Measurements from ENCODE around the gene ZPBP2.
"Not testable (repeated sequence)": the region's sequence is repeated elsewhere in the genome, so short reads cannot be mapped to it uniquely, and the experiment has no call there.

ZPBP2 gene

DNA sequence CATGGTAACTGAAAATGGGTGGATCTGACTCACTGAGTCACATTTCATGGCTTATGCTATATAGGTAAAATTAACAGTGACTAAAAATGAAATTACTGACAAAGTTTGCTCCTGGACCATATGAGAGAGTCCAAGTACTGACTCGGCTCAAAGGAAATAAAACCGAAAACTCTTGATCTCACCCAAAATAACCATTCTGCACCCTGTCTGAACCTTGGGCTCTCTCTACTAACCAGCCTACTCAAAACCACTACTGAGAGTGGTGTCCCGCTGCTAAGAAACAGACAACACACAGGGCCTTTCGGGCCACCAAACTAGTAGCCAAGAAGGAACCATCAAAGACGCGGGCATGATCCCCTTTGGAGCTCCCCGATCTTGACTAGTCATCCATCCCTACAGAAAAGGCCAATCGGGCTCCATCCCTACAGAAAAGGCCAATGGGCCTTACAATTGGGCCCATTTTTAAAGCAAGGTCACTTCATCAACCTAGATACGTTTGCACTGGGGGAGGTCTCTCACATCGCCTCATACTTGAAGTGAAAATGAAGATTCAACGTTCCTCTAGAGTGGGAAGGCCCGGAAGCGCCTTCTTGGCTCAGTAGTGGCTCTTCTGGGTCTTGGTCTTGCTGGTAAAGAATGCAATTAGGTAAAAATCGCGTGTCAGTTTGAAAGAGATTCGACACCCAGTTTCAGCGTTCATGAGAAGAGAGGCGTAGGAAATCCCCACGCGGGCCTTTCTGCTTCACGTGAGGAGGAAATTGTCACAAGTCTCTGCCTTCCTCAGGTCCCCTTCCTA lies 720 bp upstream of the ZPBP2 start:
- H3K4me3 ChIP-seq (ENCODE audit: low read length), result peak overlapping the region; percentile 47; the same call in 1 of the 2 replicates

DNA sequence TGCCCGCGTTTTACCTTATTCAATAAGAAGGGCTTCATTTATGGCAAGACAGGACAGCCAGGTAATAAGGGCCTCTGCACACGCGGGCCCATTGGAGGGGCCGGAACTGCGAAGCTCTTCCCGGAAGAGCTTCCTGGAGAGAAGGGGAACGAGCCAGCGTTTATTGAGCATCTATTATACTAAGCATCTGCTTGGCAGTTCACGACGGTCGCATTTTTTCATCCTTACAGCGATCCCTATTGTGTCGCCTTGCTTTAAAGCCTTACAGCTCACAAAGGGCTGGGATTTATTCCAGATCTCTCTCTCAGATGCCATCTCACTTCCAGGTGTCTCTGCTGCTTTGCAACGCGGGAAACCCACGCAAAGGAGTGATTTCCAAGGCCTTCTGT lies 546 bp downstream of the ZPBP2 start:
- peak overlapping the region; percentile 47; the same call in 1 of the 2 replicates for H3K4me3 ChIP-seq (ENCODE audit: low read length)
- TF ChIP-seq ZNF274 (IDR thresholded peaks at IDR 0.05; ENCODE audit: low read depth, low read length), result no peak

More for the DNA sequence above, 720 bp upstream of the ZPBP2 start:
- TF ChIP-seq ZNF274 (IDR thresholded peaks at IDR 0.05; ENCODE audit: low read depth, low read length), result no peak

DNA sequence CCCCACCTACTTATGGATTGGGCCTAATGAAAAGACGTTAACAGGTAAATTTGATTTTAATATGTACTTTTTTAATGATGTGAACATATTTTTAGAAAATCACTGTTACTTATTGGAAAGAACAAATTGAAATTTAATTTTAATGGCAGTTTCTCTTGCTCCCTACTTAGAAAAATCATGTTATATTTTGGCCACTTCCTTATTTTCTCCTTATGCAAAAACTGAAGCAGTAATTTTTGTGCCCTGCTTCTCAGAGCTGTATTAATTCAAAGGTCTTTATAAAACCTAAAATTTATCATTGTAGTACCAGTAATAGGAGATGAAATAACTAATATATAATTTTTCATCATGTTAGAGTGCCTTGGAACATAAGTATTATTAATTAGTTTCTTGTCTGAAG lies 2.8 kb downstream of the ZPBP2 start:
- no peak for TF ChIP-seq ZNF274 (IDR thresholded peaks at IDR 0.05; ENCODE audit: low read depth, low read length)
- H3K4me3 ChIP-seq (ENCODE audit: low read length), result no peak overlapping the region

DNA sequence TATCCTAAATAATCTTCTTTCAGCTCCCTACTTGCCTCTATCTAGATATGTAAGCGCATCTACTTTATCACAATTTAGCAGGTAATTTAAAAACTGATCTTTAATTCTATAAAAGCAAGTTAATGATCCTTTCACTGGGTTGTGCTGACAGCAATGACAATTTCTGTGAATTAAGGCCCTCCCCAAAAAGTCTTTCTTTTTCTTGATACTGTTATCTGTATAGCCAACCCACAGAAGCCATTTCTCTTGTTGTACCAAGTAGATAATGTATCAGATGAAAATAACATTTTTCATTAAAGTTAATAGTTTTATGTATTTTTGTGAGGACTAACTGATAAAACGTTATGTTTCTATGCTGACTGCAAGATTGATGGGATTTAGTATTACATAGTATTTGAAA lies 3.8 kb downstream of the ZPBP2 start:
- no peak for TF ChIP-seq ZNF274 (IDR thresholded peaks at IDR 0.05; ENCODE audit: low read depth, low read length)
- no peak overlapping the region for H3K4me3 ChIP-seq (ENCODE audit: low read length)

DNA sequence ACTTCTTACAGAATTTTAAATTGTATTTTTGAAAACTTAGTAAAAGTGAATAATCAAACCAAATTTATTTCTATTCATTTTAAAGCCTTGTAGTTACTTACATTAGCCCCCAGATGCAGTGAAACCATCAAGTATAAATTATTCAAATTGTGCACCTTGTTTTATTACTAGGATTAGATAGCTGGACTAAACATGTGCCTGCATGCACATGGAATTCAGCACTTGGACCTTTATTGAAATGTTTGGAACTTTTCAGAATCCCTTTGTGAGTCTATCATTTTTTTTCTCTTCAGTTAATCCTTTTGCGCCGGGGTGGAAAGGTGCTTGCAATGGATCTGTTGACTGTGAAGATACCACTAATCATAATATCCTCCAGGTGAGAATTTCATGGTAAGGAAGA lies 4.7 kb downstream of the ZPBP2 start:
- no peak overlapping the region for H3K4me3 ChIP-seq (ENCODE audit: low read length)
- no peak for TF ChIP-seq ZNF274 (IDR thresholded peaks at IDR 0.05; ENCODE audit: low read depth, low read length)

DNA sequence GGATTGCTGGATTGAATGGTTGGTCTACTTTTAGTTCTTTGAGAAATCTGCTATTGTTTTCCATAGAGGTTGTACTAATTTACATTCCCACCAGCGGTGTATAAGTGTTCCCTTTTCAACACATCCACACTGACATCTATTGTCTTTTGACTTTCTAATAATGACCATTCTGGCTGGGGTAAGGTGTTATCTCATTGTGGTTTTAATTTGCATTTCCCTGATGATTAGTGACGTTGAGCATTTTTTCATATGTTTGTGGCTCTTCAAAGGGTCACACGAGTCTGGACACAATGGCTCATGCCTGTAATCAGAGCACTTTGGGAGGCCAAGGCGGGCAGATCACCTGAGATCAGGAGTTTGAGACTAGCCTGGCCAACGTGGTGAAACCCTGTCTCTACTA lies 18.1 kb downstream of the ZPBP2 start:
- not testable (repeated sequence) for H3K4me3 ChIP-seq (ENCODE audit: low read length)

DNA sequence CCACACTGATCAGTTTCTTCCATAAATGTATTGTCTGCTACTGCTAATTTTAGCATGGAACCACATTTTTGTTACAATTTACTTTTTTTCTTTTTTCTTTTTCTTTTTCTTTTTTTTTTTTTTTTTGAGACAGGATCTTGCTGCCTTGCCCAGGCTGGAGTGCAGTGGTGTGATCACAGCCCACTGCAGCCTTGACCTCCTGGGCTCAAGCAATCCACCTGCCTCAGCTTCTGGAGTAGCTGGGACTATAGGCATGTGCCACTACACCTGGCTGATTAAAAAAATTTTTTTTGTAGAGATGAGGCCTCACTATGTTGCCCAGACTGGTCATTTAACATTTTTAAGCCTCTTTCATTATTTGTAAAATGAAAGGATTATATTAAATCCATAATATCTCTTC lies 19.1 kb downstream of the ZPBP2 start:
- no peak for TF ChIP-seq ZNF274 (IDR thresholded peaks at IDR 0.05; ENCODE audit: low read depth, low read length)
- H3K4me3 ChIP-seq (ENCODE audit: low read length), result no peak overlapping the region

DNA sequence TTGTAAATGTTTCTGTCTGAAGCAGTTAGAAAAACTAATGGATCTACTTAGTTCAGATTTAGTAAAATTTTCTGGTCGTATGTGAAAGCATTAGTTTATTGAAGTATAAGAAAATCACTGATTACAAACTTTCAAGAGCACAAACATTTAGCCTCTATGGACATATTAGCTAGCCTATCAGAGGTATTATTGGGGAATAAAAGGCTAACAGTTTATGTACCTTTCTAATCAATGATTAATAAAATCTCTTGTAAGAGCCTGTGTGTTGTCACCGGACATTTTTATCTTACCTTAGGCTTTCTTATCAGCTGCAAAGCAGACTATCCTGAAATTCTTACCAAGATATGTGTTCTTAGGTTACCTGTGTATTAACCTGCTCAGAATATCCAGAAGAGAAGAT lies 21.2 kb downstream of the ZPBP2 start:
- H3K4me3 ChIP-seq (ENCODE audit: low read length), result no peak overlapping the region
- no peak for TF ChIP-seq ZNF274 (IDR thresholded peaks at IDR 0.05; ENCODE audit: low read depth, low read length)

DNA sequence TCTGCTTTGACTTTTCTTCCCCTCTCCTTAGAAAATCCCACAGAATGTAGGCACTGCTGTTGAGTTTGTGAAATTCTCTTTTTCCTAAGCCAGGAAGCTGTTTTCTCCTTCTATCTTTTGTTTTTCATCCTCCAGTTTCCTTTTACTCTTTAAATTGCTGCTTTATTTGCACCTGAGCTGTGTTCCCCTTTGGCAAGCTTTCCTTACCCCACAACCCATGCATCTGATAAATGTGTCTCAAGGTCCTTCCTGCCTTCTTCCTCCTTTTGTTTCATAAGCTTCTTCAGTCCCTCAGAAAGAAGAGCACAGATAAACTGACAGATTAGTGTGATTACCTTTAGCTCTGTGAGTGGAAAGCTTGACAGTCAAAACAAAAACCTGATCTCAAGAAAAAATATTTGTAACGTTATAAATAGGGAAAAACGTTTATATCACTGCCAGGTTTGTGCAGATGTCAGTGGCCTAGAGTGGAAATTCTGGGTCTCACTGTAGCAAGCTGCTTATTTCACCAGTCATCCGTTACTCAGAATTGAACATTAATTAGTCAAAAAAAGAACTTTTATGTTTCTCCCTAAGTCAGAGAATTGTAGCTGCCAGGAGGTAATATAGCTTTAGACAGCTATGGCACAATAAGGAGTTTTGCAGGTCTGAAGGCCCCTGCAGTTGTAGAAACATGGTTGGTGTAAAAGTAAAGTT lies 26.8 kb downstream of the ZPBP2 start:
- no peak overlapping the region for H3K4me3 ChIP-seq (ENCODE audit: low read length)
- no peak for TF ChIP-seq ZNF274 (IDR thresholded peaks at IDR 0.05; ENCODE audit: low read depth, low read length)

DNA sequence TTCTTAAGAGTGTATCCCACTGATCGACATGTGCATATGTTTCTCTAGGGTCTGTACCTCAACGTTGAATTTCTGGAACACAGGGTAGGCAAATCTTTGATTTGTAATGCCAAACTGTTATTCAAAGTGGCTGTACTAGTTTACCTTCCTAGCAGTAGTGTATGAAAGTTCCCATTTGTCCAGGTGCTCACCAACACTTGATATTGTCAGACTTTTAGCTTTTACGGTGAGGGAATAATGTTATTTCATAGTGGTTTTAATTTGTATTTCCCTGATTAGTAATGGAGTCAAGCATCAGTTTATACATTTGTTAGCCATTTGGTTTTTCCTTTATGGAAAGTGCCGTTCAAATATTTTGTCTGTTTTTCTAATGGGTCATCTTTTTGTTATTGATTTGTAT lies 30.1 kb downstream of the ZPBP2 start:
- no peak overlapping the region for H3K4me3 ChIP-seq (ENCODE audit: low read length)
- TF ChIP-seq ZNF274 (IDR thresholded peaks at IDR 0.05; ENCODE audit: low read depth, low read length), result no peak

DNA sequence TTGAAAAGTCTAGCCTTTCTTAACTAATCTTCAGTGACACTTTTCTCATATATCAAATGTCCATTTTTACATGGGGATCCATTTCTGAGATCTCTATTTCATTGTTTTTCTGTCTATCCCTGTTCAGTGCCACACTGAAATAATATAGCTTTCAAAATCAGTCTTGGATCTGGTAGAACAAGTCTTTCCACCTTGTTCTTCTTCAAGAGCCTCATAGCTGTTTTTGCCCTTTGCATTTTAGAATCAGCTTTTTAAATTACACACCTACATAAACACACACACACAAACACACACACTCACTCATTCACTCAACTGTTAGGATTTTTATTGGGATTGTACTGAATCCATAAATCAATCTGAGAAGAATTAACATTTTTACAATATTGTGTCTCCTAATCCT lies 31.2 kb downstream of the ZPBP2 start:
- H3K4me3 ChIP-seq (ENCODE audit: low read length), result no peak overlapping the region
- TF ChIP-seq ZNF274 (IDR thresholded peaks at IDR 0.05; ENCODE audit: low read depth, low read length), result no peak

DNA sequence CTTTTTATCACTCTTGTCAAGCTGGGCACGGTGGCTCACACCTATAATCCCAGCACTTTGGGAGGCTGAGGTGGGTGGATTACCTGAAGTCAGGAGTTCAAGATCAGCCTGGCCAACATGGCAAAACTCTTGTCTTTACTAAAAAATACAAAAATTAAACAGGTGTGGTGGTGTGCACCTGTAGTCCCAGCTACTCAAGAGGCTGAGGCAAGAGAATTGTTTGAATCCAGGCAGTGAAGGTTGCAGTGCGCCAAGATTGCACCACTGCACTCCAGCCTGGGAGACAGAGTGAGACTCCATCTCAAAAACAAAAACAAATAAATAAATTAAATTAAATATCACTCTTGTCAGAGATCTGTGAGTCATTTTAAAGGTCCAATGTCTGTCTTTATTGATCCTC lies 34.0 kb downstream of the ZPBP2 start:
- not testable (repeated sequence) for H3K4me3 ChIP-seq (ENCODE audit: low read length)

DNA sequence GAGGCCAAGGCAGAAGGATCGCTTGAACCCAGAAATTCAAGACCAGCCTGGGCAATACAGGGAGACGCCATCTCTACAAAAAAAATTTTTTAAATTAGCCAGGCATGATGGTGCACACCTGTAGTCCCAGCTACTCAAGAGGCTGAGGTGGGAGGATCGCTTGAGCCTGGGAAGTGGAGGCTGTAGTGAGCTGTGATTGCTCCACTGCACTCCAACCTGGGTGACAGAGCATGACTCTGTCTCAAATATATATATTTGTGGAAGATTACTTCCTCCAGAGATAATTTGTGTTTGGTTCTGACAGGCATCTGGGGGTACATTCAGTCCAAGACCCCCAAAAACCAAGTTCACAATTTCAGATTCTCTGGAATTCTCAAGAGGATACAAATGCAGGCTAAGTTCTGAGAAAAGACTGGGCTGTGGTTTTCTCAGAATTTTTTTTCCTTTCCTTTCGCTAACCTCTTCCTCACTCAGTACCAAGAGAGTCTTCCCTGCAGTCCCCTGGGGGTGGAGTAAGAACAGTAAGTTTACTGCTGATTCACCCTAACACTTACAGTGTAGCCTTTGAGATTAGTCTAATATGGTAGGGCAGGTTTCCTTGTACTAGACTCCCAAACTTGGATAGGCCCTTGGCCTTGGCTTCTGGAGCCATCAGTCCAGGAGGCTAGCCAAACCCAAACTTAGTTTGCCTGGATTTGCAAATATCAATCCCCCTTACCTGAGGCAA lies 35.3 kb downstream of the ZPBP2 start:
- H3K4me3 ChIP-seq (ENCODE audit: low read length), result no peak overlapping the region
- TF ChIP-seq ZNF274 (IDR thresholded peaks at IDR 0.05; ENCODE audit: low read depth, low read length), result no peak

DNA sequence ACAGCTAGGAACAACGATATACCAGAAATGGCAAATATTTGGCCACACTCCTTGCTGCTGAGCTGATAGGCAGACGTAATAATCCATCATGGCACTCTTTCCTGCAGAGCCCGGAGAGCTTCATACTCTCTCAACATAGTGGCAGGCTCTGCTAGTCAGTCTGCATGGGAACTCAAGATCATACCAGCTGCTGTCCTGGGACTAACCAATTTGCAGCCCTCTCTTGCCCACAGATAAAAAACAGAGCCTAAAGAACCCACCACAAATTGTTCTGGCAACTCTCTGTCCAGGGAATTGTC lies 36.9 kb downstream of the ZPBP2 start:
- H3K4me3 ChIP-seq (ENCODE audit: low read length), result no peak overlapping the region
- no peak for TF ChIP-seq ZNF274 (IDR thresholded peaks at IDR 0.05; ENCODE audit: low read depth, low read length)

DNA sequence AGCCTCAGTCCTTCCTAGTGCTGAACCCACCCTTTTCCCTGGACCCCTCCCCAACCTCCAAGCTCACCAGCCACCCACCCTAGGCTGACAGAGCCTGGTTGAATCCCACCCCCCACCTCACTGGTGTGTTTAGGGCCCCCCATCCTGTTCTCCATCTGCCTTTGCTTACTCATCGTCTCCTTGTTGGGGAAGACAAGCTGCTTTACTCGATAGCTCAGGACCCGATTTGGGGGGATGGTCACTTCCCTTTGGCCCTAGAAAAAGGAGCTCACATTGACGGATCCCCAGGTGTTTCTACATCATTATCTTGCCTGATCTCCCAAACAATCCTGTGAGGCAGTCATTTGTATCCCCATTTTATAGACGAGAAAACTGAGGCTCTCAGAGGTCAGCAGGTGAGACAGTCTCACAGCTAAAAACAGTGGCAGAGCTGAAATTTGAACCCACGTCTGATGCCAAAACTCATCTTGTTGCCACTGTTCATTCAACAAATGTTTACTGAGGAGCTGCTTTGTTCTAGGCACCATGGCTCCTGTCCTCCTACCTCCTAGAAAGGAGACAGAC lies 40.9 kb downstream of the ZPBP2 start:
- no peak for TF ChIP-seq ZNF274 (IDR thresholded peaks at IDR 0.05; ENCODE audit: low read depth, low read length)
- no peak overlapping the region for H3K4me3 ChIP-seq (ENCODE audit: low read length)

All from GM08714 (cell line).